Activated CD8-positive, alpha-beta T cell treated with anti-CD3 and anti-CD28 coated beads for 36 hours (primary cell): ENCODE data around the gene LIMS2. TPM values are rescaled to one million over a fixed set of nuclear protein-coding genes. Genes with fewer than 3 reads are reported as not detected.

ENCODE experiments used
- ATAC-seq: fragments of 200-7000 bp; cut with Tn5 transposase; one replicate; pipeline ENCODE4 v1.10.0; 2021; ENCODE audit warnings: mild to moderate bottlenecking, moderate library complexity
- CTCF ChIA-PET: fragments of 350-600 bp; sonication (Branson Sonifier 250); formaldehyde crosslinking; loops from one replicate; lab custom pipeline; 2021; ENCODE audit warnings: antibody characterized with exemption; lab: Charles Lee
- POLR2A ChIA-PET: fragments of 350-600 bp; sonication (Branson Sonifier 250); formaldehyde crosslinking; loops from one replicate; lab custom pipeline; 2021; ENCODE audit warnings: antibody characterized with exemption; lab: Charles Lee
- DNase-seq: peaks from one replicate; pipeline ENCODE4 v3.0.0-alpha.2; 2020
- H3K27ac Mint-ChIP-seq: one replicate; pipeline ENCODE4 v1.8.0; 2021; ENCODE audit warnings: mild to moderate bottlenecking, mixed read lengths
- H3K27me3 Mint-ChIP-seq: one replicate; pipeline ENCODE4 v1.8.0; 2021; ENCODE audit warnings: mixed read lengths
- H3K36me3 Mint-ChIP-seq: one replicate; pipeline ENCODE4 v1.8.0; 2021; ENCODE audit warnings: low read depth, mixed read lengths
- H3K4me1 Mint-ChIP-seq: one replicate; pipeline ENCODE4 v1.8.0; 2021; ENCODE audit warnings: low read depth, mixed read lengths
- H3K4me3 Mint-ChIP-seq: one replicate; pipeline ENCODE4 v1.8.0; 2021; ENCODE audit warnings: mild to moderate bottlenecking, moderate library complexity, mixed read lengths
- H3K9me3 Mint-ChIP-seq: one replicate; pipeline ENCODE4 v1.8.0; 2021; ENCODE audit warnings: mixed read lengths
- CTCF ChIP-seq: fragments of 200-600 bp; IDR thresholded peaks from one replicate; pipeline ENCODE4 v1.8.0; 2022; ENCODE audit warnings: antibody characterized with exemption, mild to moderate bottlenecking
- intact Hi-C: fragments of 100-400 bp; cut with micrococcal nuclease; formaldehyde crosslinking; loops from one replicate; pipeline ENCODE4 v1.10.0; 2022
- total RNA-seq, 2 experiments: library from RNA; stranded (reverse); gene quantifications; one replicate each; pipeline ENCODE4 v1.2.3, GENCODE V29; 2021

The LIMS2 gene
- total RNA-seq, 2 experiments from 2014 or later: 22.1 to 23.6 TPM

- no peak for ATAC-seq
- Mint-ChIP-seq H3K9me3 (no peaks in the 10 kb centered on the region), H3K27ac (no peak overlapping the region), H3K4me3 (no peak overlapping the region), H3K27me3 (peaks cover 40% of the 10 kb centered on the region), H3K4me1 (peaks cover 6% of the 10 kb centered on the region), H3K36me3 (no peaks in the 10 kb centered on the region)
- CTCF ChIA-PET: interaction anchor here (0.9 to 3.9 kb wide), 3 partner anchors 18 to 85 kb away, joined by 3 to 18 read pairs (median 11); no protein-coding TSS in a partner anchor
- no peak for TF ChIP-seq CTCF
- intact Hi-C loops: no loop called here
- POLR2A ChIA-PET: interaction anchor here (1.0 kb wide), 1 partner anchor 135 kb away, joined by 5 read pairs; no protein-coding TSS in a partner anchor
- DNase-seq: no peak
These were observed 1.6 kb upstream of the LIMS2 start for GRCh38 chr2:127676906-127677305.

- H3K27me3 Mint-ChIP-seq: peaks cover 48% of the 10 kb centered on the region
- H3K4me1 Mint-ChIP-seq: peaks cover 6% of the 10 kb centered on the region
- no peak overlapping the region for H3K27ac Mint-ChIP-seq
- no peaks in the 10 kb centered on the region for H3K9me3 Mint-ChIP-seq
- peak overlapping the region; percentile 57 for H3K4me3 Mint-ChIP-seq
- DNase-seq (peak; percentile 37), ATAC-seq (peak; percentile 63)
- intact Hi-C loops: no loop called here
- POLR2A ChIA-PET: interaction anchor here (1.1 kb wide), 1 partner anchor 29 kb away, joined by 3 read pairs; no protein-coding TSS in a partner anchor
- CTCF ChIA-PET: interaction anchor here (1.9 to 3.9 kb wide), 4 partner anchors 21 to 477 kb away, joined by 5 to 18 read pairs (median 8); no protein-coding TSS in a partner anchor
- no peaks in the 10 kb centered on the region for H3K36me3 Mint-ChIP-seq
- no peak for TF ChIP-seq CTCF
These were observed 805 bp downstream of the LIMS2 start for GRCh38 chr2:127674241-127675209.

GRCh38 chr2:127673291-127674069 lies 1.9 kb downstream of the LIMS2 start:
- ATAC-seq (no peak), DNase-seq (no peak)
- POLR2A ChIA-PET: no interaction called here
- H3K27ac Mint-ChIP-seq: no peak overlapping the region
- peaks cover 54% of the 10 kb centered on the region for H3K27me3 Mint-ChIP-seq
- peaks cover 6% of the 10 kb centered on the region for H3K4me1 Mint-ChIP-seq
- H3K9me3 Mint-ChIP-seq: no peaks in the 10 kb centered on the region
- no peak overlapping the region for H3K4me3 Mint-ChIP-seq
- CTCF ChIA-PET: interaction anchor here (1.3 to 3.9 kb wide), 2 partner anchors 82 to 83 kb away, joined by 6 to 18 read pairs; no protein-coding TSS in a partner anchor
- no peaks in the 10 kb centered on the region for H3K36me3 Mint-ChIP-seq
- intact Hi-C loops: no loop called here
- TF ChIP-seq CTCF: no peak

GRCh38 chr2:127672341-127673224 lies 2.7 kb downstream of the LIMS2 start:
- H3K9me3 Mint-ChIP-seq: no peaks in the 10 kb centered on the region
- H3K27ac Mint-ChIP-seq: no peak overlapping the region
- peaks cover 52% of the 10 kb centered on the region for H3K27me3 Mint-ChIP-seq
- DNase-seq (no peak), ATAC-seq (no peak)
- H3K4me1 Mint-ChIP-seq: peaks cover 6% of the 10 kb centered on the region
- no peak overlapping the region for H3K4me3 Mint-ChIP-seq
- no peaks in the 10 kb centered on the region for H3K36me3 Mint-ChIP-seq
- intact Hi-C loops: no loop called here
- ChIA-PET POLR2A (no interaction called here), CTCF (interaction anchor here (1.3 kb wide), 1 partner anchor 82 kb away, joined by 6 read pairs; no protein-coding TSS in a partner anchor)
- no peak for TF ChIP-seq CTCF
